Bronchial smooth muscle cell (primary cell): ENCODE results near the gene PCDHGA10. TPM values are rescaled to one million over a fixed set of nuclear protein-coding genes. Genes with fewer than 3 reads are reported as not detected.

Experiments
- total RNA-seq: library from RNA; depleted of rRNA; stranded (reverse); fragments of >200 nt; gene quantifications from 2 replicates; pipeline ENCODE4 v1.2.1, GENCODE V29; 2014

PCDHGA10 gene
- total RNA-seq: 2.3 and 7.1 TPM in 2 replicates

GRCh38 chr5:141412854-141413539 is at the start of gene PCDHGA10:
Gene PCDHGA10, plus strand, starts transcription at chr5:141412987. Its CDS starts 189 bp downstream, at chr5:141413176.

GRCh38 chr5:141363952-141364660 is 48.7 kb upstream of the PCDHGA10 start, which contains the start of gene PCDHGA5:
Gene PCDHGA5, plus strand, starts transcription at chr5:141364162. Its CDS starts 169 bp downstream, at chr5:141364331.

GRCh38 chr5:141369994-141370848 is 42.6 kb upstream of the PCDHGA10 start, which contains the start of gene PCDHGB3:
Gene PCDHGB3, plus strand, starts transcription at chr5:141370242. Its CDS starts 153 bp downstream, at chr5:141370395.

GRCh38 chr5:141373673-141374317 is 39.0 kb upstream of the PCDHGA10 start, which contains the start of gene PCDHGA6:
Gene PCDHGA6, plus strand, starts transcription at chr5:141373891. Its CDS starts 193 bp downstream, at chr5:141374084.

GRCh38 chr5:141382469-141383294 is 30.1 kb upstream of the PCDHGA10 start, which contains the start of gene PCDHGA7:
Gene PCDHGA7, plus strand, starts transcription at chr5:141382742. Its CDS starts 158 bp downstream, at chr5:141382900.

GRCh38 chr5:141387557-141388311 is 25.1 kb upstream of the PCDHGA10 start, which contains the start of gene PCDHGB4:
Gene PCDHGB4, plus strand, starts transcription at chr5:141387698. Its CDS starts 187 bp downstream, at chr5:141387885.

GRCh38 chr5:141392429-141393198 is 20.2 kb upstream of the PCDHGA10 start, which contains the start of gene PCDHGA8:
Gene PCDHGA8, plus strand, starts transcription at chr5:141392633. Its CDS starts 181 bp downstream, at chr5:141392814.

GRCh38 chr5:141397756-141398551 is 14.8 kb upstream of the PCDHGA10 start, which contains the start of gene PCDHGB5:
Gene PCDHGB5, plus strand, starts transcription at chr5:141397947. Its CDS starts 181 bp downstream, at chr5:141398128.

GRCh38 chr5:141402553-141403243 is 10.1 kb upstream of the PCDHGA10 start, which contains the start of gene PCDHGA9:
Gene PCDHGA9, plus strand, starts transcription at chr5:141402778. Its CDS starts 175 bp downstream, at chr5:141402953.

GRCh38 chr5:141407790-141408505 is 4.8 kb upstream of the PCDHGA10 start, which contains the start of gene PCDHGB6:
Gene PCDHGB6, plus strand, starts transcription at chr5:141408021. Its CDS starts 182 bp downstream, at chr5:141408203.

GRCh38 chr5:141417494-141418172 is 4.8 kb downstream of the PCDHGA10 start, which contains the start of gene PCDHGB7:
Gene PCDHGB7, plus strand, starts transcription at chr5:141417677. Its CDS starts 183 bp downstream, at chr5:141417860.

GRCh38 chr5:141420855-141421488 is 8.2 kb downstream of the PCDHGA10 start, which contains the start of gene PCDHGA11:
Gene PCDHGA11, plus strand, starts transcription at chr5:141421051. Its CDS starts 177 bp downstream, at chr5:141421228.

GRCh38 chr5:141430332-141431113 is 17.7 kb downstream of the PCDHGA10 start, which contains the start of gene PCDHGA12:
Gene PCDHGA12, plus strand, starts transcription at chr5:141430507. Its CDS starts 253 bp downstream, at chr5:141430760.

